Stimulated activated CD4-positive, alpha-beta T cell treated with anti-CD3 and anti-CD28 coated beads, TNF-alpha, amount 100 ng/mL, for 4 hours (primary cell): Measurements from ENCODE around the gene PIP4P1.
"Not testable (repeated sequence)": the region's sequence is repeated elsewhere in the genome, so short reads cannot be mapped to it uniquely, and the experiment has no call there.

Experiments used
- DNase-seq, 3 experiments: peaks; one replicate each; pipeline ENCODE4 v3.0.0-alpha.2; 2020; ENCODE audit warnings: low read depth in 3 of 3

Gene PIP4P1

GRCh38 chr14:20477211-20477876, 16.1 kb upstream of the PIP4P1 start:
- no peak for DNase-seq

- no peak for DNase-seq
Observed at GRCh38 chr14:20476776-20477175, 15.5 kb upstream of the PIP4P1 start.

GRCh38 chr14:20472536-20473169, 11.4 kb upstream of the PIP4P1 start:
- no peak for DNase-seq

DNA sequence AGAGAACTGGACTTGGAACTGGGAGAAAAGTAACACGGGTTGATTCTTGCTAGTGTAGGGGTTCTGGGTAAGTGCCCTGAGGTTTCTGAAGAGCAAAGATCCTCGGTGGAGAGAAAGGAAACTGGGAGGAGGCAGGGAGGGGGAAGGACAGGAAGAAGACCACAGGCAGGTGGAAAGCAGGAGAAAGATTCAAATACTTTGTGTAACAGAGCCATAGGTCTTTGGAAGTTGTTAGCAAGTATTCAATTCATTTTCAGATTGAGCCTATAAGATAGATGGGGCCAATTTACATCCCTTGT, 9.3 kb upstream of the PIP4P1 start:
- no peak for DNase-seq

- DNase-seq, result peak; percentile 30 to 40 (median 38)
Observed at GRCh38 chr14:20469890-20470602, 8.8 kb upstream of the PIP4P1 start.

DNA sequence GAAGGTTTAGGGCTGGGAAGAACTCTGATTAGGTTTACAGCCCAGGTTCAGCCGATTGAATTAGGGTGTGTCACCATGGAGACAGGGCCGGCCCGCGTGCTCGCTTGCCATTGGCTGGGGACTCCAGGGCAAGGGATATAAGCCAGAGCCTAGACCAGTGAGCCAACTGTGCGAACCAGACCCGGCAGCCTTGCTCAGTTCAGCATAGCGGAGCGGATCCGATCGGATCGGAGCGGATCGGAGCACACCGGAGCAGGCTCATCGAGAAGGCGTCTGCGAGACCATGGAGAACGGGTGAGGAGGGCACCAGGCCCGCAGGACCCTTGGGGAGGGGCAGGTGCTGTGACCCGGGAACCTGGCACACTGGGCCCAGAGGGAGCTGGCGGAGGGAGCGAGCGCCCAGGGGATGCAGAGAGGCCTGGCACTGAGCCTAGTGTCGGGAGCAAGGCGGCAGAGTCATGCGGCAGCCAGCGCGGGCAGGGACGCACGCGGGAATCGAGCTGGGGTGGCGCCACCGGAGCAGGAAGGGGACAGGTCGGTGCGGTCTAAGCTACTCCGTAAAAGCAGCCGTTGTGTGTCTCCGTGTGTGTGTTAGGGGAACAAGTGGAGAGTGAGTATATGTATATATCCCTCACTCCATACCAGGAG, 8.1 kb upstream of the PIP4P1 start, which contains the start of gene PNP:
Gene PNP (plus strand): TSS at position 165 of the 648 bp plus-strand sequence. CDS start 119 bp downstream, at position 284.
- DNase-seq, result peak; percentile 66 to 80 (median 76)

GRCh38 chr14:20468764-20469241, 7.6 kb upstream of the PIP4P1 start:
- no peak for DNase-seq

- peak in 2 of 3 experiments; percentile 11 to 37 for DNase-seq
Observed at GRCh38 chr14:20460458-20461224, 593 bp downstream of the PIP4P1 start.

- no peak for DNase-seq
Observed at GRCh38 chr14:20458031-20458789, 3.0 kb downstream of the PIP4P1 start.

DNA sequence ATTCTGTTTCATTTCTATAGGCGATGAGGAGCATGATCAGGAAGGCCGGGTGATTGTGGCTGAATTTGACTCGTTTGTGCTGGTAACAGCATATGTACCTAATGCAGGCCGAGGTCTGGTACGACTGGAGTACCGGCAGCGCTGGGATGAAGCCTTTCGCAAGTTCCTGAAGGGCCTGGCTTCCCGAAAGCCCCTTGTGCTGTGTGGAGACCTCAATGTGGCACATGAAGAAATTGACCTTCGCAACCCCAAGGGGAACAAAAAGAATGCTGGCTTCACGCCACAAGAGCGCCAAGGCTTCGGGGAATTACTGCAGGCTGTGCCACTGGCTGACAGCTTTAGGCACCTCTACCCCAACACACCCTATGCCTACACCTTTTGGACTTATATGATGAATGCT, 4.3 kb downstream of the PIP4P1 start:
- DNase-seq, result no peak

DNA sequence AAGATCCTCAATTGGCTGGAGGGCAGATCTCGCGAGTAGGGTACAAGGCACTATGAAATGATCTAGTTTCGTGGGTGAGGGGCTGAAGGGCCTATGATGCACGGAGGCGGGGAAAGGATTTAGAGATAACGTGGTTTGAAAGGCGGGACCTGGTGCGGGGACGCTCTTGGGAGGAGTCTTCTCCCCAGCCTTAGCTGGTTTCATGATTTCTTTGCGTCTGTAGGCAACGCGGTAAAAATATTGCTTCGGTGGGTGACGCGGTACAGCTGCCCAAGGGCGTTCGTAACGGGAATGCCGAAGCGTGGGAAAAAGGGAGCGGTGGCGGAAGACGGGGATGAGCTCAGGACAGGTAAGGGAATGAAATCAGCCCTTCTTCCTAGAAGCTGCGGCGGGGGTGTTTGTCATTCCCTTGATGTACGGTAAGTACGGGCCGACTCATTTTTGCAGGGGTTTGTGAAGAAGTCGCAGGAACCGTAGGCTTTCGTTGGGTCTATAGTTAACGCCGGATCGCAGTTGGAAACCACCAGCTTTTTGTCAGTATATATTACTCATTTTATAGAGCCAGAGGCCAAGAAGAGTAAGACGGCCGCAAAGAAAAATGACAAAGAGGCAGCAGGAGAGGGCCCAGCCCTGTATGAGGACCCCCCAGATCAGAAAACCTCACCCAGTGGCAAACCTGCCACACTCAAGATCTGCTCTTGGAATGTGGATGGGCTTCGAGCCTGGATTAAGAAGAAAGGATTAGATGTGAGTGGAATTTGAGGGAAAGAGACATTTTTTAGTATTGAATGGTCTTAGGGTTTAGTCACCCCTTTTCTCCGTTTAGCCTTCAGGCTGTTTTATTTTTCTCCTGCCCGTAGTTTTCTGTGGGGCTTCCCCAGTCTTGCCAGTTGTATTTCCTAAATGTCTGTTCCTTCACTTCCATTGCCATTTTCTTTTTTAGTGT, 5.6 kb downstream of the PIP4P1 start:
- DNase-seq, result peak in 1 of 3 experiments; percentile 60

DNA sequence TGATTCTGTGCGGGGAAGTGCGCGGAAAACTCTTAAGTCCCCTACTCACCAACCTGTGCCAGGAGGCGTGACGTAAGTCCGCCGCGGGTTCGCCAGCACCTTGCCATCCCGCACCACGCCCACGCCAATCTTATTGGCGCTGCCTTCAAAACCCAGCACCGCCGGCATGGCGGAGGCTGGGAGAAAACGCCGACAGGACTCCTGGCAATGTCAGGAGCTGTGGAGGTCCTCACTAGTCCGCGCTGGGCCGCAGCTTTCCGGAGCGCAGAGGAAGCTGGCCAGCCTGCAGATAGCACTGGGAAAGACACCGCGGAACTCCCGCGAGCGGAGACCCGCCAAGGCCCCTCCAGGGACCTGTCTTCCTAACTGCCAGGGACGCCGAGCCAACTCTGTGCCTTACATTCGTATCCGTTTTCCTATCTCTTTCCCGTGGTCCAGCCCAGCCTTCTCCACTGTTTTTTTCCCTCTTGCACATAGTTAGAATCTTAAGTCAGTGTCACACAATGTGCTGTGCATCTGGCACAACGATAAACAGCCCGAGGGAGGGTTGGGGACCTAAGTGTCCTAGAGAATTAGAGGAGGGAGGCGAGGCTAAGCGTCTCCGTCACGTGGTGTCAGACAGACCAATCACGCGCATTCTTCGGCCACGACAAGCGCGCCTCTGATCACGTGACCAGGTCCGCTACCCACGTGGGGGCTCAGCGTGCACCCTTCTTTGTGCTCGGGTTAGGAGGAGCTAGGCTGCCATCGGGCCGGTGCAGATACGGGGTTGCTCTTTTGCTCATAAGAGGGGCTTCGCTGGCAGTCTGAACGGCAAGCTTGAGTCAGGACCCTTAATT, 6.5 kb downstream of the PIP4P1 start, which contains the start of the genes APEX1 and OSGEP:
Gene APEX1 (plus strand): TSS at position 711 of the 839 bp plus-strand sequence. CDS start 420 bp downstream, outside the sequence.
Gene OSGEP (minus strand): TSS at position 297 of the 839 bp plus-strand sequence. CDS start 129 bp downstream, at position 168.
- peak; percentile 83 to 96 (median 96) for DNase-seq

GRCh38 chr14:20452831-20453230, 8.4 kb downstream of the PIP4P1 start:
- DNase-seq, result not testable (repeated sequence)

DNA sequence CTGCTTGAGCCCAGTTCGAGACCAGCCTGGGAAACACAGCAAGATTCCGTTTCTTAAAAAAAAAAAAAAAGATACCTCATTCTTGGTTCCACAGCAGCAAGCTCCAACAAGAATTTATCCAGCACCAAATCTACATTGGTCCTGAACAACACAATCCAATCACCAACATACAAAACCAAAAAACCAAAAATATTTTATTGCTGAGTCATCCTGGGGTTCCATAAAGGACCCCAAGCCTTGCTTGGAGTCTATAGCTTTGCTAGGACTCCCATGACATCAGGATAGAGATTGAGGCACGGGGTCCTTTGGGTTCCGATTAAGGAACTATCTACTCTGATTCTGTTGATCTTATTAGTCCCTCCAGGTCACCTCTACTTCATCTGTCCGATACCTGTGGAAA, 14.3 kb downstream of the PIP4P1 start:
- no peak for DNase-seq

DNA sequence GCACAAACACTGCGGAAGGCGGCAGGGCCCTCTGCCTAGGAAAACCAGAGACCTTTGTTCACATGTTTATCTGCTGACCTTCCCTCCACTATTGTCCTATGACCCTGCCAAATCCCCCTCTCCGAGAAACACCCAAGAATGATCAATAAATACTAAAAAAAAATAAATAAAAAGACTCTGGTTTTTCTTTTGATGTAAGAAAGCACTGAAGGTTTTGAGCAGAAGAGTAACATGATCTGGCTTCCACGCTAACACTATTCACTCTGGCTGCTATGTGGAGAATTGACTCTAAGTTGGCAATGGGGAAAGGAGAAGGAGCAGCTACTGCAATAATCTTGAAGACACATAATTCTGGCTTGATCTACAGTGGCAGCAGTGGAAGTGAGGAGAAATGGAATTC, 17.6 kb downstream of the PIP4P1 start:
- not testable (repeated sequence) for DNase-seq

DNA sequence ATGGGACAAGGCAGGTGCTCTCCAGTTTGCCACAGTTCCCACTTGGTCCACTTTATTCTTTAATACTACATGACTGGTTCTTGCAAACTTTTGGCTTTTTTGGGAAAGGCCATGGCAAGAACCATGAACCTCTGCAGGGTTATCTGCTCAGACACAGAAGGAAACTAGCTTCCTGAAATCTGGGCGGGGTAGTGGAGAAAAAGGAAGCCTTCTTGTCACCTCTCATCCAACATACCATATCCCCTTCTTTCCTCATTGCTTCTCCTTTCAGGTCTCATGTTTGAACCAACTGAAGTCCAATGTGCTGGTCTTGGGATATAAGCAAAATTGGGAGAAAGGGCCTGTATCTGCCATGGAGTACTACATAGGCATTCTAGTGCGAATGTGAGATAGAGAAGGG, 19.8 kb downstream of the PIP4P1 start:
- DNase-seq, result no peak

DNA sequence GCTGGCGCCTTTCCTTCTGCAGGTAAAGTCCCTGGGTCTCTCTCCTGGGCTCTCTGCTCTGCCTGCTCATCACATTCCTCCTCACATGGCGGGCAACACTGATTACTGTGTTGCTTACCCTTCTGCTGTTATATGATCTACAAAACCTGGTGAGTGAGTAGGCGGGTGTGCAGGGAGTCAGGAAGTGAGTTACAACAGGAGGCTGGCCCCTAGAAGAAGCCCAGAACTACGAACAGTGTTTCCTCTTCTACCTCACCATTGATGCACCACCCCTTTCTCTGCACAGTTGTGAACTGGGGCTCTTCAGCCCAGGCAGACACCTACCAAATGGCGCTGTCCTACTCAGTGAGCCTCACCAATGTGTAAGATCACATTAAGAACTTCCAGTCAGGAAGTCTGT, 20.4 kb downstream of the PIP4P1 start:
- DNase-seq, result no peak

- no peak for DNase-seq
Observed at GRCh38 chr14:20440465-20440864, 20.8 kb downstream of the PIP4P1 start.
